ENCODE measurements around the gene TMC3.

- TF ChIP-seq POLR2AphosphoS5 (IDR thresholded peaks at IDR 0.05; ENCODE audit: low read depth, low read length): no peak
- no peak for TF ChIP-seq POLR2A (IDR thresholded peaks at IDR 0.05; ENCODE audit: low read depth, low read length)
- TF ChIP-seq TAF1 (IDR thresholded peaks at IDR 0.05; ENCODE audit: borderline replicate concordance, low read depth, low read length): no peak
Measured at GRCh38 chr15:81316267-81316666, 57.7 kb downstream of the TMC3 start.

All from GM12892 (cell line).